ENCODE data around the gene HMSD.

- TF ChIP-seq CTCF (IDR thresholded peaks at IDR 0.05), result no peak
- no peak for TF ChIP-seq POLR2A (IDR thresholded peaks at IDR 0.05)
These were observed 24.6 kb upstream of the HMSD start for GRCh38 chr18:63924551-63924950.
